GM18508 (cell line): Measurements from ENCODE around the gene PSMB11.

Experiments used
- ATAC-seq: cut with Tn5 transposase; IDR thresholded peaks from one replicate; pipeline ENCODE4 v1.9.1; 2021; ENCODE audit warnings: moderate number of reproducible peaks; ENCODE audit not compliant: insufficient read depth, unreplicated experiment

The PSMB11 gene

GRCh38 chr14:23056956-23057756 lies 15.1 kb downstream of the PSMB11 start, which contains the start of gene CDH24:
Gene CDH24, minus strand, starts transcription at chr14:23057520. Its CDS starts 1,787 bp downstream, at chr14:23055733.
- no peak for ATAC-seq

DNA sequence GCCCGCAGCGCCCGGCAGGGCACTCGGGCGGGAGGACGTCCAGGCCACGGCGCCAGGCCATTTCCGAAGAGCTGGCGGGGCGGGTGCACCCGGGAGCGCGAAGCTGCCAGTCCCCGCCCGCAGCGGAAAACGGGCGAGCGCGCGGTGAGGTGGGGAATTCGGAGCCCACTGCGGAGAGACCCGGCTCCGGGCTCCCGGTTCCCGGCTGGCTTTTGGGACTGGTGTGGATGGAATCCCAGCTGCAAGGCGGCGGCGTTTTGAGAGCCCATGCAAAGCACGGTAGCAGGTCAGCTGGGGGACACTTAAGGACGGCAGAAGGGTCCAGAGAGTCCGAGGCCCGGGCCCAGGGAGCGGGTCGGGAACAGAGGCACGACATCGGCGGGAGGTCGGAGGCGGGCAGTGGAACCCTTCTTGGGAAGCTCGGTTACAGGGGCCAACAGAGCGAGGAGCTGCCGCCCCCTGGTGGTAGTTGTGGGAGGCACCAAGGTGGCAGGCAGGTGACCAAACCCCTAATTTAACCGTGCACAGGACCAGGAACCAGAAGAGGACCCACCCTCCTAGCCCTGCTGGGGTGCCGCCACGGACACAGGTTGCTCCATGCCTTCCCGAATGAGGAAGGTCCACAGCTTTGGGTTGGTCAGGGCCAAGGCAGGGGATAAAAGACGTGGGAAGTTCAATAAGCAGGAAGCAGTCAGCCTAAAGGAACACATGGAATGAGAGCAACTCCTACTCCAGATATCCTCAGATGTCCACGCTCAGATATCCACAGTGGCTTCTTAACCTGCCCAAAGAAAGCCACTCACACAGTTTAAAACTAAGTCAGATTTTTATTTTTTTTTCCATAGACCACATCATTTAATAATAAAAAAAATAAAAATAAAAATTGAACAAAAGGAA lies 16.0 kb downstream of the PSMB11 start:
- ATAC-seq, result no peak

GRCh38 chr14:23058654-23059504 lies 16.9 kb downstream of the PSMB11 start:
- ATAC-seq, result no peak

DNA sequence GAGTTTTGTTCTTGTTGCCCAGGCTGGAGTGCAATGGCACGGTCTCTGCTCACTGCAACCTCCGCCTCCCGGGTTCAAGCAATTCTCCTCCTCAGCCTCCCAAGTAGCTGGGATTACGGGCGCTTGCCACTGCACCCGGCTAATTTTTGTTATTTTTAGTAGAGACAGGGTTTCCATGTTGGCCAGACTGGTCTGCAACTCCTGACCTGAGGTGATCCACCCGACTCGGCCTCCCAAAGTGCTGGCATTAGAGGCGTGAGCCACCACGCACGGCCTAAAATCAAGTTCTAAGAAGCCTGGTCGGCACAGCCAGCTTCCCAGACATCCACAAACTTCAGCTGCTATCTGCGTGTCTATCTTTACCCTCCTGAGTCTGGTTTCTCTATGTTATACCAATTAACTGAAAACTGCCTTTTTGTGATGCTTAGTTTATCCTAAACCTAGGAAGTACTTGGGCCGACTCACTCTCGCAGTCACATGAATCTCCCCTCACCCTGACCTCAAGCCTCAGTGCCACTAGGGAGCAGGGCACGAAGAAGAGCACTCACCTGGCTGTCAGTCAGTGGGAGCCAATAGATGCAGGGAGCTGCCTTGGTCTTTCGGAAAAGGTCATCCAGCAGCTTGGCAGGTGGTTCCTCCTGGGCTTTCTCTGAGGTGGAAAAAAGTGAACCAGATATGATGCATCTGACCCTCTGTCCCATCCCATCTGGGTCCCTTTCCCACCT lies 18.7 kb downstream of the PSMB11 start:
- ATAC-seq, result no peak

DNA sequence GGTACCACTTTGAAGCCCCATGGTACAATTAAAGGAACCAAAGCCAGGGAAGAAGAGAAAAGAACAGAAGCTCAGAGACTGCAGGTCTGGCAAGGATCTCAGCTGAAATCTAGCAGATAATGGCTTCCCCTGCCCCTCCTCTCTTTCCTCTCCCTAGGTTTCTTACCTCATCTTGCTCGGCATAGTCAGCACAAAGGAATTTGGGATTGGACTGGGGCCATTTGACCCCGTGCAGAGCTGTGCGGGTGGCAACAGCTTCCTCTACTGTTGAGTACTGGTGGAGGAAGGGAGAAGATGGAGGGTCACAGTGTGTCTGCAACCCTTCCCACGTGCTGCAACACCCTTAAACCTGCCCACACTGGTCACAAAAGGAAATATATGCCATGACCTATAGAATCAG lies 20.0 kb downstream of the PSMB11 start:
- ATAC-seq, result no peak

GRCh38 chr14:23063601-23064000 lies 21.6 kb downstream of the PSMB11 start:
- ATAC-seq, result no peak

- no peak for ATAC-seq
Measured at GRCh38 chr14:23066368-23066767, 24.4 kb downstream of the PSMB11 start.

DNA sequence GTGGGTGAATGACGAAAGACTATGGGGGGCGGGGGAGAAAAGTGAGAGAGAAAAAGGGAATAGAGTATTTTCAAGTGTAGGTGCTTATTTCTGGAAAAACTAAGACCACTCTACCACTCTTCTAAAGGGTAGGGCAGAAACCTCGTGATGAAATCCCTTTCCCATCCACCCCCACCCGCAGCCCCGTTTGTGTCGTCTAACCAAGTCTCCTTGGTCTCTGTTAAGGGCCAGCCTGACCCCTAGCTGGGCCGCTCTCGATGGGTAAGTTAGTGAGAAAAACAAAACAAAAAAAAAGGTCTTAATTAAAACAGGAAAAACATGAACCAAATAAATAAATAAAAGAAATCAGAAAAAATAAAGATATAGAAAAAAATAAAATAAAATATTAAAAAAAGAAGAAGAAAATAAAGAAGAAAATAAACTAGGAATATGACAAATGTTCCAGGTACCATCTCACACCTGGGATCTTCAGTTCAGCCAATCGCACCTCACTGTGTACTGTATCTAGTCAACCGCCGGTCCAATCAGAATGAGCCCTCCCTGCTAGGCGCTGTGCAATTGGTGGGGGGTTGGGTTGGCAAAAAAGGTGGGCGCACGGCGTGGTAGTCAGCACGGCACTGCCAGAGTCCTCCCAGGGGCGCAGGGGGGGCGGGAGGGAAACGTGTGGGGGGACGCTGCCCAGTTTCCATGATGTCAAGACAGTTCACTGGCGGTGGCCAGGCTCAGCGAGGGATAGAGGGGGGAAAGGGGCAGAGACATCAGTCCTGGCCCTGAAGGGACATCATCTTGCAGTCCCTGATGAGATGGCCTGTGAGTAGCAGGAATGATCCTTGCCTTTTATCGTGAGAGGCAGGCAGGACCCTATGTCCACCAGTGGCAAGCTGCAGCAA lies 25.1 kb downstream of the PSMB11 start:
- ATAC-seq, result no peak

DNA sequence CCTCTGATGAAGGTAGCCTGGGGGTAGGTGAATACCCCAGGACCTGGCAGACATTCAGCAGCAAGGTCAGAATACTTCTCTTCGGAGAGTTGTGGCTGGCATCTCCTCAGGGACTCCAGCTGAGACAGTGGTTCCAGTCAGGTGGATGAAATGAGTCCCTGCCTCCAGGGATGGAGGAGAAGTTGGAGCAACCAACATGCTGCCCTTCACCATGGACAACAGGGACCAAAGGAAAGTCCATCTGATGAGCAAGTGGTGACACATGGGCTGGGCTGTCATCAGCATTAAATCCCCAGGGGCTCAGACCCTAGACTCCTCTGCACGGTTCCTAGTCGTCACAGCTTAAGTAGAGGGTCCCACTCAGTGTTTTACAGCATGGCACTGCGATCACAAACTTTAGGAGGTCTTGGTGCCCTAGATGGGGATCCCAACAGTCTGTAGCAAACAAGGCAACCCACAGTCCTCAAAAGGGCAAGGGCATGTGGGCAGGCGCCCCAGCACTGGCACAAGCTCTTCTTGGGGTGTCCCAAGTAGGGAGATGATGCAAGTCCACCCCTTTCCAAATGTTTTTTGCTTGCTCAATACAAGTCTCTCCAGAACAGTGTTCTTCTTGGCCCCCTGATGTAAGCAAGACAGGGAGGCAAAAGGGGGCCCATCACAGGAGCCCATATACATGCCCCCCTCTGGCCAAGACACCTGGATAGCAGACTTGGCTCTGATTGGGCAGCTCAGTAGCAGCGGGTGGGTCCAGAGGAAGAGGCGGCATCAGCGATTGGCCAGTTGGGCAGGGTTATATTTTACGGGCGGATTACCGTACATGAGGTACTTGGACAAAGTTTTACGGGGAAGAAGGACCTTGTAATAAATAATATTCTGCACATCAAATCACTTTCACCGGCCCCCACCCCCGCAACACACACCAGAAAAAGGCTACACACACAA lies 26.1 kb downstream of the PSMB11 start:
- ATAC-seq, result no peak

GRCh38 chr14:23068789-23069412 lies 26.9 kb downstream of the PSMB11 start:
- peak; percentile 75 for ATAC-seq

DNA sequence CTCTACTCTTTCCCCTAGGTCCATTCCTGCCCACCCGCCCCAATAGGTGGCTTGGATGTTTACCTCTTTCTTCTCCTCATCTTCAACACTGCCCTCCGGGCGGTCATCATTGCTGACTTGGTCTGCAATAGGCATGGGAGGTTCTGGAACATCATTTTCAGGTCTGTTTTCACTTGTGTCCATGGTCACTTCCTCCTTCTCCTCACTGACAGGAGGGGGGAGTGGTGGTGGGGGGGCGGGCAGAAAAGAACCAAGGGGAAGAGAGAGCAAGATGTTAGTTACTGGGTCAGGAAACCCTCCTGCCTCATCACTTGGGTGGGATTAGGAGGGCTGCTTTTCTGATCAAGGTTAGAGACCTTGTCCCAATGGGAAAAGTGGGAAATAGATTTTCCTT lies 27.4 kb downstream of the PSMB11 start:
- no peak for ATAC-seq

- ATAC-seq, result no peak
Measured at GRCh38 chr14:23070262-23071129, 28.5 kb downstream of the PSMB11 start.

GRCh38 chr14:23071244-23071920 lies 29.4 kb downstream of the PSMB11 start:
- ATAC-seq, result peak; percentile 50

DNA sequence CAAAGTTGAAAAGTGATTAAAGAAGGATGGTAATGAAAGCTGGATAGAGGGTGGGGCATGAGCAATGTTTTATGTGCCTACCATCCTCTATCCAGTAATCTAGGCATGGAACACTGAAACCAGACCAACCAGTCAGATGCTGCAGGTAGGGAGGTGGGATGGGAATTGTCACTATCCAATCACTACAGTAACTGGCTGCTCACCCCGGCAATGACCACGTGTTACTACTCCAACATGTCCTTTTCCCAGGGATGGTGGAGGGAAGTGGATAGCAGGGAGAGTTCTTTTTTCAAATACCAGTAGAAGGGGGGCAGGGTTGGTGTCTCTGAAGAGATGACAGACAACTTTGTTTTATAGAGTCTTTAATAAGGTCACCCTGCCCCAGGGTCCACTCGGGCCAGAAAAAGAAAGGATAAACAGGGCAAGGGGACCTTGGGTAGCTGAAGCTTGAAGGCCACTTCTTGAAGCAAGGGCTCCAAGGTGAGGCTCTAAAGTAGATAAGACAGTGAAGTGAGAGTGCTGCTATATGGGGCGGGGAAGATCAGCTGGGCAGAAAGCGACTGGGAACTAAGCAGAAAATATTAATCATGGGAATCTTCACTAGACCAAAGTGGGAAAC lies 30.0 kb downstream of the PSMB11 start:
- ATAC-seq, result no peak

DNA sequence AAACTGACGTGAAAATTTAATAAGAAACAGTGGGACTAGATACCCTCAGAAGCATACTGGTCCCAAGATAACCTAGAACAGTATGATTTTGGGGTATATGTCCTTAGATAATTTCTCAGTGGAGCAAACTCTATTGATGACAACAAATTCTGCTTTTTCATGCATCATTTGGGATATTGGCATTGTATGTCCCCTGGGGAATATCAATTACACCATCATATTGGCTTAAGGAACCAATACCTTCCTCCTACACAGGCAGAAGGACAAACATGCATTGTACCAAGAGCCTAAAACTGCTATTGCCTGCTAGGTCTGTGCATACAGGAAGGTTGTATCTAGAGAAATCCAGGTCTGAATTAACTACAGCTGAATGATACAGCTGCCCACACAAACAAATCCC lies 32.9 kb downstream of the PSMB11 start:
- no peak for ATAC-seq
